SH-SY5Y (cell line): ENCODE measurements around the gene IGLL1.

Experiments used
- GATA2 ChIP-seq: IDR thresholded peaks from 2 replicates; pipeline ENCODE4 v1.6.1; 2011; ENCODE audit warnings: mild to moderate bottlenecking, low read depth, low read length
- GATA3 ChIP-seq: IDR thresholded peaks from 2 replicates; pipeline ENCODE4 v1.6.1; 2011; ENCODE audit warnings: low read depth, mild to moderate bottlenecking, low read length, moderate library complexity

GRCh38 chr22:23549198-23549595 lies 30.9 kb downstream of the IGLL1 start:
- TF ChIP-seq GATA2, result no peak
- no peak for TF ChIP-seq GATA3
